ENCODE measurements around the gene RAPGEF1. TPM values are rescaled to one million over a fixed set of nuclear protein-coding genes. Genes with fewer than 3 reads are reported as not detected.

Gene RAPGEF1
- total RNA-seq, 2 donors from 2014 or later: 28.6 to 63.8 TPM

DNA sequence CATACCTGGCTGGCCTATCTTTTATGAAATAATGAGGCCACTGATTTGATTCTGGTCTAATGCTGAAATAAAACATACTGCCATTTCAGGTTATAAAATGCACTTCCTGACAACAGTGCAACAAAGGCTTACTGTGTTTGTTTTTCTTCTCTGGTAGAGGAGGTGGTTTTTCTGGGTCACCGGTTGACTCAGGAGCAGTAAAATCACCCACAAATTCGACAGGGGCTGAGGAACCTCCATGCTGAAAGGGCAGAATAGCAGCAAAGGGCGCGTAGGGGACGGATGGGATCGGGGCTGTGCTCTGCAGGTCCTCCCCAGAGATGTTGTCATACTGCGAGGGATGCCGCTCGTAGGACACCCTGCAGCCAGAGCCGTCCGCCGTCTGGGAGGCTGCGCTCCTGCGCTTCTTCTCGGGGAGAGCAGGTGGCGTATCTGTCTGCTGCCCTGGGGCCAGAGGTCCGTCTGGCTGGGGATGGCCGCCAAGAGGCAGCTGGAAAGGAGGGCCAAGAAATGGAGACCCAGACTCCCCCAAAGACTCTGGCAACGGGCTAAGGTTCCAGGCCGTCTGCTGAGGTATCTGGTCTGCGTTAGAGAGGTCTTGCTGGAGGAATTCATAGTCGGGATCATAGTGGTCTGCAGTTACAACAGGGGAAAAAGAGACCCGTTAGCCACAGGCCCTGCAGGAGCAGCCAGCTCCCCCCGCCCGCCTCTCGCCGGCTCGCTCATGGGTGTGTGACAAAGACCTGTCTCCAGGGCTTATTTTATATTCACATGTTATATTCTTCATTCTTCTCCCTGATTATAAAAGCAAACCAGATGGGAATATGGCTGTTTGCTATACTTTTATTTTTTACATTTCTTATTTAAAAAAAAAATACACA, 113.8 kb downstream of the RAPGEF1 start:
- WGBS: 72% methylated on average over 28 of the region's 28 CpGs
- DNase-seq (ENCODE audit: low spot score): no peak
- no peaks in the 10 kb centered on the region for H3K4me1 ChIP-seq (replicated peaks)
- no peaks in the 10 kb centered on the region for H3K27me3 ChIP-seq (replicated peaks; ENCODE audit: insufficient read depth)
- intact Hi-C loops (cut with DNase I): no loop called here
- H3K9me3 ChIP-seq: no peaks in the 10 kb centered on the region
- no peaks in the 10 kb centered on the region for H3K36me3 ChIP-seq
- no peak overlapping the region for H3K4me3 ChIP-seq
- no peak for TF ChIP-seq POLR2AphosphoS5 (IDR thresholded peaks at IDR 0.05)
- TF ChIP-seq POLR2A (IDR thresholded peaks at IDR 0.05): no peak
- TF ChIP-seq CTCF (IDR thresholded peaks at IDR 0.05): no peak
- no peak overlapping the region for H3K27ac ChIP-seq

GRCh38 chr9:131625508-131625787, 114.4 kb downstream of the RAPGEF1 start:
- no peaks in the 10 kb centered on the region for H3K27me3 ChIP-seq (replicated peaks; ENCODE audit: insufficient read depth)
- no peaks in the 10 kb centered on the region for H3K4me1 ChIP-seq (replicated peaks)
- H3K36me3 ChIP-seq: no peaks in the 10 kb centered on the region
- WGBS: 60% methylated on average over 6 of the region's 6 CpGs
- H3K4me3 ChIP-seq: no peak overlapping the region
- TF ChIP-seq POLR2A (IDR thresholded peaks at IDR 0.05): no peak
- TF ChIP-seq CTCF (IDR thresholded peaks at IDR 0.05): no peak
- no peak for TF ChIP-seq POLR2AphosphoS5 (IDR thresholded peaks at IDR 0.05)
- H3K27ac ChIP-seq: no peak overlapping the region
- no peak for DNase-seq (ENCODE audit: low spot score)
- intact Hi-C loops (cut with DNase I): no loop called here
- H3K9me3 ChIP-seq: no peaks in the 10 kb centered on the region

DNA sequence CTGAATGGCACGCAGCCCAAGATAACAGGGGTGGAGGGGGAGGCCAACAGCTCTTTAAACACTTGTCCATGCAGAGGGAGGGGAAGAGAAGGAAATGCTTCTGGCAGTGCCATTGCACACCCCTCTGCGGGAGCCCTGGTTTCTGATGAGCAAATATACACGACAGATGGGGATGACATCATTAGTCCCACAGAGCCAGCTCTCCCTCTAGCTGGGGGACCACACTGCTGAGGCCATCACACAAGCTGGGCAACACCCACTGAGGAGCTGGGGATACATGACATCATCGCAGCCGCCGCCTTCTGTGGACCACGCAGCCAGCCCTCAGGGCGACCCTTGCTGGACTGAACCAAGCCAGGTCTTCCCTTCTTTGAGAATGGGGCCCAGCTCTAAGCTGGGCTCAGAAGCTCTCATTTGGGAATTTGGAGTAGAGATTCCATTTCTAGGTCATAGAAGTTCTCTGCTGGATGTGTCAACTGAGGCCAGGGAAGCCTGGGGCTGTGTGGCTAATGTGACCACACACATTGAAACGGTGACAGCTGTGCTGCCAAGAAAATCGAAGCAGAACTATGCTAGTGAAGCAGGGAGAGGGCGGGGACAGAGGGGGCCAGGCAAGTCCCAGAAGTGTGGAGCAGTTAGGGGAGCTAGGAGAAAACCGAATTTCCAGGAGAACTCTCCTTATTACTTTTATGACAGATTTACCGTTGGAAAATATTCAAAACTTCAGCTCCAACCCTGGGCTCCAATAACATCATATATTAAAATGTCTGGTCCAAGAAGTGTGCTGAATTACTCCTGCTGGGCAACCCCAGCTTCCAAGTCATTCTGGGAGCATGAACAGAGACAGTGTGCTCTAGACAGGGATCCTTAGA, 115.0 kb downstream of the RAPGEF1 start:
- no peak for DNase-seq (ENCODE audit: low spot score)
- Histone ChIP-seq H3K9me3 (no peaks in the 10 kb centered on the region), H3K4me3 (no peak overlapping the region), H3K36me3 (no peaks in the 10 kb centered on the region), H3K27me3 (replicated peaks; ENCODE audit: insufficient read depth) (no peaks in the 10 kb centered on the region), H3K4me1 (replicated peaks) (no peaks in the 10 kb centered on the region), H3K27ac (no peak overlapping the region)
- 61% methylated on average over 13 of the region's 13 CpGs for WGBS
- TF ChIP-seq CTCF (IDR thresholded peaks at IDR 0.05) (no peak), POLR2A (IDR thresholded peaks at IDR 0.05) (no peak), POLR2AphosphoS5 (IDR thresholded peaks at IDR 0.05) (no peak)
- intact Hi-C loops (cut with DNase I): no loop called here

GRCh38 chr9:131623655-131624330, 116.1 kb downstream of the RAPGEF1 start:
- no peak overlapping the region for H3K27ac ChIP-seq
- H3K36me3 ChIP-seq: no peaks in the 10 kb centered on the region
- no peak overlapping the region for H3K4me3 ChIP-seq
- no peak for DNase-seq (ENCODE audit: low spot score)
- H3K27me3 ChIP-seq (replicated peaks; ENCODE audit: insufficient read depth): no peaks in the 10 kb centered on the region
- intact Hi-C loops (cut with DNase I): no loop called here
- H3K9me3 ChIP-seq: no peaks in the 10 kb centered on the region
- H3K4me1 ChIP-seq (replicated peaks): no peaks in the 10 kb centered on the region
- WGBS: 92% methylated on average over 14 of the region's 14 CpGs
- TF ChIP-seq CTCF (IDR thresholded peaks at IDR 0.05) (no peak), POLR2A (IDR thresholded peaks at IDR 0.05) (no peak), POLR2AphosphoS5 (IDR thresholded peaks at IDR 0.05) (no peak)
